Neural cell (in vitro differentiated cells): ENCODE measurements around the gene CACNA2D1. TPM values are rescaled to one million over a fixed set of nuclear protein-coding genes. Genes with fewer than 3 reads are reported as not detected.

ENCODE experiments used
- H2AFZ ChIP-seq: fragments of 200-600, 300-800 bp; sonication (generic), shearing (Covaris generic); 2 replicates; pipeline ENCODE4 v1.6.0; 2014; ENCODE audit warnings: low read depth, mild to moderate bottlenecking, antibody characterized with exemption, low read length, moderate library complexity
- H3F3A ChIP-seq: fragments of 200-600 bp; shearing (Covaris generic); 2 replicates; pipeline ENCODE4 v1.6.1; 2016; ENCODE audit warnings: mild to moderate bottlenecking, moderate library complexity, mixed read lengths, antibody characterized with exemption, low read length; ENCODE audit not compliant: insufficient read depth, poor library complexity, severe bottlenecking
- H3K27ac ChIP-seq: fragments of 200-600, 300-800 bp; sonication (generic), shearing (Covaris generic); 2 replicates; pipeline ENCODE4 v1.5.1; 2014; ENCODE audit warnings: mild to moderate bottlenecking, low read length, moderate library complexity
- H3K27me3 ChIP-seq: fragments of 300-800, 200-600 bp; sonication (generic), shearing (Covaris generic); 2 replicates; pipeline ENCODE4 v1.6.0; 2014; ENCODE audit warnings: mild to moderate bottlenecking, low read depth, low read length, moderate library complexity; ENCODE audit not compliant: insufficient read depth
- H3K36me3 ChIP-seq: fragments of 300-800, 200-600 bp; sonication (generic), shearing (Covaris generic); 2 replicates; pipeline ENCODE4 v1.5.1; 2014; ENCODE audit warnings: mild to moderate bottlenecking, antibody characterized with exemption, low read length, moderate library complexity; ENCODE audit not compliant: insufficient read depth
- H3K4me2 ChIP-seq: fragments of 300-800, 200-600 bp; sonication (generic), shearing (Covaris generic); 2 replicates; pipeline ENCODE4 v1.6.0; 2014; ENCODE audit warnings: mild to moderate bottlenecking, low read length
- H3K4me3 ChIP-seq: fragments of 300-800, 200-600 bp; sonication (generic), shearing (Covaris generic); 2 replicates; pipeline ENCODE4 v1.5.1; 2014; ENCODE audit warnings: mild to moderate bottlenecking, low read length, moderate library complexity
- H3K79me2 ChIP-seq: fragments of 200-600 bp; shearing (Covaris generic); replicated peaks from 2 replicates; pipeline ENCODE4 v1.6.0; 2014; ENCODE audit warnings: mild to moderate bottlenecking, low read length, moderate library complexity; ENCODE audit not compliant: insufficient read depth
- H3K9ac ChIP-seq: fragments of 300-800, 200-600 bp; sonication (generic), shearing (Covaris generic); 2 replicates; pipeline ENCODE4 v1.6.1; 2016; ENCODE audit warnings: mild to moderate bottlenecking, low read length, mixed read lengths
- H3K9me2 ChIP-seq: fragments of 200-600 bp; shearing (Covaris generic); 2 replicates; pipeline ENCODE4 v1.6.1; 2016; ENCODE audit warnings: mild to moderate bottlenecking, low read length, mixed read lengths; ENCODE audit not compliant: insufficient read depth
- H3K9me3 ChIP-seq: fragments of 200-600, 300-800 bp; sonication (generic), shearing (Covaris generic); 2 replicates; pipeline ENCODE4 v1.6.1; 2016; ENCODE audit warnings: mild to moderate bottlenecking, mixed run types, low read length, moderate library complexity, mixed read lengths
- H4K20me1 ChIP-seq: fragments of 200-600 bp; shearing (Covaris generic); 2 replicates; pipeline ENCODE4 v1.6.1; 2016; ENCODE audit warnings: mild to moderate bottlenecking, mixed run types; ENCODE audit not compliant: insufficient read depth
- CTCF ChIP-seq: fragments of 450-650 bp; IDR thresholded peaks from 2 replicates; pipeline ENCODE4 v1.5.1; 2014; ENCODE audit warnings: antibody characterized with exemption, mild to moderate bottlenecking, moderate library complexity; ENCODE audit not compliant: poor library complexity, severe bottlenecking
- EP300 ChIP-seq: fragments of 450-650 bp; conservative IDR thresholded peaks from 2 replicates; pipeline ENCODE4 v1.6.1; 2014; ENCODE audit warnings: antibody characterized with exemption, mild to moderate bottlenecking, moderate library complexity; ENCODE audit not compliant: poor library complexity, severe bottlenecking
- EZH2 ChIP-seq: fragments of 200-600, 300-800 bp; shearing (Covaris generic), sonication (generic); IDR thresholded peaks from 2 replicates; pipeline ENCODE4 v1.6.1; 2014; ENCODE audit warnings: antibody characterized with exemption, low read length, borderline replicate concordance, mild to moderate bottlenecking; ENCODE audit not compliant: insufficient read depth, poor library complexity, severe bottlenecking
- MXI1 ChIP-seq: fragments of 450-650 bp; conservative IDR thresholded peaks from 2 replicates; pipeline ENCODE4 v1.6.1; 2014; ENCODE audit warnings: antibody characterized with exemption, mild to moderate bottlenecking; ENCODE audit not compliant: poor library complexity, severe bottlenecking
- POLR2AphosphoS5 ChIP-seq: IDR thresholded peaks from 2 replicates; pipeline ENCODE4 v1.6.1; 2012
- RAD21 ChIP-seq: fragments of 450-650 bp; conservative IDR thresholded peaks from 2 replicates; pipeline ENCODE4 v1.6.1; 2014; ENCODE audit warnings: antibody characterized with exemption, mild to moderate bottlenecking, moderate library complexity
- REST ChIP-seq: IDR thresholded peaks from 2 replicates; pipeline ENCODE4 v1.6.1; 2012; ENCODE audit warnings: borderline replicate concordance
- SMC3 ChIP-seq: fragments of 450-650 bp; conservative IDR thresholded peaks from 2 replicates; pipeline ENCODE4 v1.6.1; 2014; ENCODE audit warnings: antibody characterized with exemption, mild to moderate bottlenecking, moderate library complexity; ENCODE audit not compliant: poor library complexity
- TAF1 ChIP-seq: IDR thresholded peaks from 2 replicates; pipeline ENCODE4 v1.6.1; 2012; ENCODE audit warnings: low read depth
- polyA plus RNA-seq: library from polyadenylated mRNA; depleted of rRNA; stranded (reverse); fragments of >200 nt; gene quantifications from 2 replicates; pipeline ENCODE4 v1.2.3, GENCODE V29; 2014

CACNA2D1 gene
- polyA plus RNA-seq, 1 donor from 2014 or later: 7.0 TPM

GRCh38 chr7:82056282-82056681, 387.3 kb downstream of the CACNA2D1 start:
- Histone ChIP-seq H3K36me3 (no peaks in the 10 kb centered on the region), H3K9me2 (no peaks in the 10 kb centered on the region), H4K20me1 (no peaks in the 10 kb centered on the region), H3K27me3 (no peaks in the 10 kb centered on the region), H2AFZ (no peak overlapping the region), H3K9ac (no peak overlapping the region), H3K4me2 (no peak overlapping the region), H3K4me3 (no peak overlapping the region), H3K9me3 (no peaks in the 10 kb centered on the region), H3K27ac (no peak overlapping the region), H3F3A (peaks cover 4% of the 10 kb centered on the region), H3K79me2 (no peaks in the 10 kb centered on the region)
- no peak for TF ChIP-seq EZH2
- no peak for TF ChIP-seq SMC3
- TF ChIP-seq TAF1: no peak
- TF ChIP-seq EP300: no peak
- TF ChIP-seq CTCF: no peak
- no peak for TF ChIP-seq RAD21
- no peak for TF ChIP-seq MXI1
- no peak for TF ChIP-seq REST
- TF ChIP-seq POLR2AphosphoS5: no peak

- no peaks in the 10 kb centered on the region for H3K79me2 ChIP-seq
- no peaks in the 10 kb centered on the region for H4K20me1 ChIP-seq
- no peak overlapping the region for H3K27ac ChIP-seq
- H3F3A ChIP-seq: peaks cover 4% of the 10 kb centered on the region
- H3K27me3 ChIP-seq: no peaks in the 10 kb centered on the region
- no peak overlapping the region for H3K4me3 ChIP-seq
- H2AFZ ChIP-seq: no peak overlapping the region
- TF ChIP-seq TAF1 (no peak), REST (no peak), RAD21 (no peak), EZH2 (no peak), MXI1 (no peak), POLR2AphosphoS5 (no peak), SMC3 (no peak), CTCF (no peak), EP300 (no peak)
- no peaks in the 10 kb centered on the region for H3K36me3 ChIP-seq
- H3K4me2 ChIP-seq: no peak overlapping the region
- no peaks in the 10 kb centered on the region for H3K9me2 ChIP-seq
- no peak overlapping the region for H3K9ac ChIP-seq
- H3K9me3 ChIP-seq: no peaks in the 10 kb centered on the region
These were observed 389.0 kb downstream of the CACNA2D1 start for GRCh38 chr7:82054544-82054943.
